ENCODE data around the gene REEP2. TPM values are rescaled to one million over a fixed set of nuclear protein-coding genes. Genes with fewer than 3 reads are reported as not detected.

REEP2 gene
- total RNA-seq, 2 donors from 2014 or later, result 27.5 to 28.4 TPM

DNA sequence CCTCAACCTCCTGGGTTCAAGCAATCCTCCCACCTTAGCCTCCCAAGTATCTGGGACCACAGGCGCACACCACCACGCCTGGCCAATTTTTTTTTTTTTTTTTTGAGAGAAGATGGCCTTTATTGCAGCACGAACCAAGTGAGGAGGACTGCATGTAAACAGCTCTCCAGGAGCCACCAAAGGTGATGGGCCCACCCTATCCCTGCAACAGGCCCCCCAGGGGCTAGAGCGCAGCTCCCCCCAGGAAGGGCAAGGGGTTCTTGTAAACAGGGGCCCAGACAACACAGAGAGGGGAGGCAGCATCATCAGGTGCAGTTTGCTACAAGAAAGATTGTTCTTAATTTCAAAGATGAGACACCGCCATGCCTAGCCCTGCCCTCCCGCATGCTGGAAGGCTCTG is 13.9 kb downstream of the REEP2 start:
- peaks cover 0 to 15% of the 10 kb centered on the region in 2 donors for H3K4me1 ChIP-seq
- H3K36me3 ChIP-seq, result no peaks in the 10 kb centered on the region
- no peak overlapping the region for H3K27ac ChIP-seq
- no peaks in the 10 kb centered on the region for H3K9me3 ChIP-seq
- DNase-seq (ENCODE audit: low spot score), result no peak
- H3K4me3 ChIP-seq, result no peak overlapping the region
- no peak for TF ChIP-seq CTCF (IDR thresholded peaks at IDR 0.05)
- H3K27me3 ChIP-seq, result no peaks in the 10 kb centered on the region

DNA sequence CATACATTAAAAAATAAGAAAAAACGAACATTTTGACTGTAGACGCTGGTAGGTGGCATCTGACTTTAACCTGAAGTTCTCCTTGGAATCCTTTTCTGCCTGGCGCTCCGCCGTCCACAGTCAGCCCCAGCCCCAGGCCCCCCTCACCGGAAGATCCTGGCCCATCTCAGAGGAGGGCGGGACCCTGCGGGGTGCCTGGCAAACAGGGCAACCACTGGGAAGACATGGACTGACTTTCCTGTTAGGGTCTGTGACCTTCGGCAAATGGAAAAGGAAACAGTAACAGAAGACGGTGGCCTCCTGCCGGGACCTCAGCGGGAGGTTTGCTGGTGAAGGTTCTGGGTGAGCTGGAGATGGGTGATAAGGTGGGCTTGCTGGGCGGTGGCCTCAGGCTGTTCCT is 14.7 kb downstream of the REEP2 start:
- no peak for TF ChIP-seq CTCF (IDR thresholded peaks at IDR 0.05)

GRCh38 chr5:138454121-138454520 is 15.3 kb downstream of the REEP2 start:
- H3K27ac ChIP-seq, result no peak overlapping the region
- no peak for DNase-seq (ENCODE audit: low spot score)
- H3K27me3 ChIP-seq, result no peaks in the 10 kb centered on the region
- TF ChIP-seq CTCF (IDR thresholded peaks at IDR 0.05), result no peak
- H3K4me1 ChIP-seq, result peaks cover 0 to 30% of the 10 kb centered on the region in 2 donors
- no peaks in the 10 kb centered on the region for H3K36me3 ChIP-seq
- H3K9me3 ChIP-seq, result no peaks in the 10 kb centered on the region
- H3K4me3 ChIP-seq, result no peak overlapping the region

More for the DNA sequence above, 14.7 kb downstream of the REEP2 start:
- Histone ChIP-seq H3K36me3 (no peaks in the 10 kb centered on the region), H3K9me3 (no peaks in the 10 kb centered on the region), H3K4me3 (no peak overlapping the region), H3K27ac (no peak overlapping the region), H3K4me1 (peaks cover 0 to 24% of the 10 kb centered on the region in 2 donors), H3K27me3 (no peaks in the 10 kb centered on the region)
- DNase-seq (ENCODE audit: low spot score), result no peak

- peaks cover 0 to 23% of the 10 kb centered on the region in 2 donors for H3K4me1 ChIP-seq
- H3K27me3 ChIP-seq, result no peaks in the 10 kb centered on the region
- no peak for DNase-seq (ENCODE audit: low spot score)
- H3K36me3 ChIP-seq, result no peaks in the 10 kb centered on the region
- TF ChIP-seq CTCF (IDR thresholded peaks at IDR 0.05), result no peak
- no peaks in the 10 kb centered on the region for H3K9me3 ChIP-seq
- H3K27ac ChIP-seq, result peak overlapping the region in 1 of 2 donors; percentile 39
- no peak overlapping the region for H3K4me3 ChIP-seq
Measured at GRCh38 chr5:138455232-138455930, 16.5 kb downstream of the REEP2 start.

DNA sequence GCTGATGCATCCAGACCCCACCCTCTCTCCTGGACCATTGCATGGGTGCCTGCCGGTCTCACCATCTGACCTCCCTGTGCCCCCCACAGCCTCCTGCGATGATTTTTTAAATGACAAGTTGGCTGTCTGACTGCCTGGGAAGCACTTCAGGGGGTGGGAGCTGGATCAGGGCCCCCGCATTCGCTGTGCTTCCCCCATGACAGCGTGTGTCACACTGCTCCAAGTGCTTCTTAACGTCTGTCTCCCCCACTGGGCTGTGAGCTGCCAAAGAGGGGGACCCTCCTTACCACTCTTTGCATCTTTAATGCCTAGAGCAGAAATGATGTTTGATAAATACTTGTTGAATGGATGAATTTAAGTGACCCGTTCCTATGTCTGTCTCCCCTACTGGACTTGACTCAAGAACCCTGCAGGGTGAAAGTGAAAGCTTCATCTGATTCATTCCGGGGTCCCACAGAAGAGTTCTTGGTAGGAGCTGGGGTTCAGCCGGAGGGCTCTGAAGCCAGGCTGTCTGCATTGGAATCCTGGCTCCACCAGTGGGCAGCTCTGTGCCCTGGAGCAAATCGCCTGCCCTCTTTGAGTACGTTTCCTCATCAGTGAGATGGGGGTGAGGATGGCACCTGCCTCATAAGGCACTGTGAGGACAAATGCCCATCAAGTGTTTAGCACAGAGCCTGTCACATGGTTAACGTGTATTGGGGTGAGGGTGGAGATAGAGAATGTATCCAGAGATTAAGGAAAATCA is 18.8 kb downstream of the REEP2 start:
- H3K4me1 ChIP-seq, result peaks cover 0 to 40% of the 10 kb centered on the region in 2 donors
- H3K27me3 ChIP-seq, result no peaks in the 10 kb centered on the region
- no peaks in the 10 kb centered on the region for H3K36me3 ChIP-seq
- no peak for TF ChIP-seq CTCF (IDR thresholded peaks at IDR 0.05)
- H3K9me3 ChIP-seq, result no peaks in the 10 kb centered on the region
- DNase-seq (ENCODE audit: low spot score), result no peak
- H3K4me3 ChIP-seq, result peak overlapping the region in 1 of 2 donors; percentile 8
- no peak overlapping the region for H3K27ac ChIP-seq
